ENCODE measurements around the gene RPTOR. TPM values are rescaled to one million over a fixed set of nuclear protein-coding genes. Genes with fewer than 3 reads are reported as not detected.

Gene RPTOR
- total RNA-seq, 2 experiments from 2014 or later, result 48.1 to 87.8 TPM

- ChIA-PET CTCF (ENCODE audit: unreplicated experiment) (no interaction called here), POLR2A (interaction anchor here (0.6 to 0.8 kb wide), 3 partner anchors 33 to 334 kb away, joined by 3 read pairs; no protein-coding TSS in a partner anchor)
- H3K4me2 ChIP-seq (ENCODE audit: low read length), result no peak overlapping the region
- TF ChIP-seq, protein P1, sequence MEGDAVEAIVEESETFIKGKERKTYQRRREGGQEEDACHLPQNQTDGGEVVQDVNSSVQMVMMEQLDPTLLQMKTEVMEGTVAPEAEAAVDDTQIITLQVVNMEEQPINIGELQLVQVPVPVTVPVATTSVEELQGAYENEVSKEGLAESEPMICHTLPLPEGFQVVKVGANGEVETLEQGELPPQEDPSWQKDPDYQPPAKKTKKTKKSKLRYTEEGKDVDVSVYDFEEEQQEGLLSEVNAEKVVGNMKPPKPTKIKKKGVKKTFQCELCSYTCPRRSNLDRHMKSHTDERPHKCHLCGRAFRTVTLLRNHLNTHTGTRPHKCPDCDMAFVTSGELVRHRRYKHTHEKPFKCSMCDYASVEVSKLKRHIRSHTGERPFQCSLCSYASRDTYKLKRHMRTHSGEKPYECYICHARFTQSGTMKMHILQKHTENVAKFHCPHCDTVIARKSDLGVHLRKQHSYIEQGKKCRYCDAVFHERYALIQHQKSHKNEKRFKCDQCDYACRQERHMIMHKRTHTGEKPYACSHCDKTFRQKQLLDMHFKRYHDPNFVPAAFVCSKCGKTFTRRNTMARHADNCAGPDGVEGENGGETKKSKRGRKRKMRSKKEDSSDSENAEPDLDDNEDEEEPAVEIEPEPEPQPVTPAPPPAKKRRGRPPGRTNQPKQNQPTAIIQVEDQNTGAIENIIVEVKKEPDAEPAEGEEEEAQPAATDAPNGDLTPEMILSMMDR (conservative IDR thresholded peaks at IDR 0.05; ENCODE audit: low read length), result no peak
- TF ChIP-seq EZH2phosphoT487 (IDR thresholded peaks at IDR 0.05; ENCODE audit: borderline replicate concordance, low read depth, low read length), result no peak
- BruUV-seq (replicated peaks), result TSS peak; percentile 18
- intact Hi-C loops (cut with micrococcal nuclease; ENCODE audit: unreplicated experiment), result no loop called here
- no peaks in the 10 kb centered on the region; the same call in 1 of the 2 replicates for H3K36me3 ChIP-seq (ENCODE audit: insufficient read depth, low read length)
- peaks cover 72% of the 10 kb centered on the region for H3K79me2 ChIP-seq (ENCODE audit: insufficient read depth, low read depth, low read length)
- peaks cover 47% of the 10 kb centered on the region for H3K4me1 ChIP-seq (ENCODE audit: insufficient read depth, low read length, poor library complexity, severe bottlenecking)
- H4K20me1 ChIP-seq (ENCODE audit: insufficient read depth, low read length), result peaks cover 18% of the 10 kb centered on the region
- peak; percentile 16 for DNase-seq (ENCODE audit: low spot score)
- peak overlapping the region; percentile 69 for H3K27ac ChIP-seq (ENCODE audit: low read depth, low read length, poor library complexity, severe bottlenecking)
- no peaks in the 10 kb centered on the region for H3K9me3 ChIP-seq (ENCODE audit: low read length)
- no peak overlapping the region for H3K4me3 ChIP-seq (ENCODE audit: low read depth, low read length, poor library complexity, severe bottlenecking)
- H2AFZ ChIP-seq (ENCODE audit: low read length), result no peak overlapping the region
- H3K9me2 ChIP-seq (ENCODE audit: insufficient read depth, low read length), result no peaks in the 10 kb centered on the region
These were observed 59.5 kb downstream of the RPTOR start for GRCh38 chr17:80604009-80604669.

- no peaks in the 10 kb centered on the region for H3K9me3 ChIP-seq (ENCODE audit: low read length)
- no peaks in the 10 kb centered on the region for H3K9me2 ChIP-seq (ENCODE audit: insufficient read depth, low read length)
- H3K4me2 ChIP-seq (ENCODE audit: low read length), result peak overlapping the region; percentile 57
- H3K79me2 ChIP-seq (ENCODE audit: insufficient read depth, low read depth, low read length), result peaks cover 76% of the 10 kb centered on the region
- peaks cover 18% of the 10 kb centered on the region for H4K20me1 ChIP-seq (ENCODE audit: insufficient read depth, low read length)
- peaks cover 42% of the 10 kb centered on the region for H3K4me1 ChIP-seq (ENCODE audit: insufficient read depth, low read length, poor library complexity, severe bottlenecking)
- H2AFZ ChIP-seq (ENCODE audit: low read length), result no peak overlapping the region
- no TSS peak for BruUV-seq (replicated peaks)
- ChIA-PET POLR2A (interaction anchor here (0.6 to 0.8 kb wide), 3 partner anchors 33 to 334 kb away, joined by 3 read pairs; no protein-coding TSS in a partner anchor), CTCF (ENCODE audit: unreplicated experiment) (no interaction called here)
- intact Hi-C loops (cut with micrococcal nuclease; ENCODE audit: unreplicated experiment), result no loop called here
- DNase-seq (ENCODE audit: low spot score), result no peak
- no peak overlapping the region for H3K4me3 ChIP-seq (ENCODE audit: low read depth, low read length, poor library complexity, severe bottlenecking)
- H3K27ac ChIP-seq (ENCODE audit: low read depth, low read length, poor library complexity, severe bottlenecking), result peak overlapping the region; percentile 69
- no peaks in the 10 kb centered on the region; the same call in 1 of the 2 replicates for H3K36me3 ChIP-seq (ENCODE audit: insufficient read depth, low read length)
- no peak for TF ChIP-seq EZH2phosphoT487 (IDR thresholded peaks at IDR 0.05; ENCODE audit: borderline replicate concordance, low read depth, low read length)
- TF ChIP-seq, protein P1 (conservative IDR thresholded peaks at IDR 0.05; ENCODE audit: low read length), result no peak
These were observed 60.0 kb downstream of the RPTOR start for GRCh38 chr17:80604670-80605010.

Data from OCI-LY7 (cell line).